UCSD-AML1 (cell line): ENCODE data around the gene SMAD6.

Experiments
- DNase-seq: peaks from one replicate; lab custom pipeline; 2025; ENCODE audit not compliant: unreplicated experiment; lab: John Stamatoyannopoulos, UW

The SMAD6 gene

GRCh38 chr15:66719471-66719870 lies 17.4 kb downstream of the SMAD6 start:
- DNase-seq: no peak

GRCh38 chr15:66720206-66721010 lies 18.4 kb downstream of the SMAD6 start:
- peak; percentile 53 for DNase-seq

GRCh38 chr15:66721020-66721419 lies 19.0 kb downstream of the SMAD6 start:
- DNase-seq: no peak

GRCh38 chr15:66721501-66721937 lies 19.5 kb downstream of the SMAD6 start:
- no peak for DNase-seq

GRCh38 chr15:66721954-66722353 lies 19.9 kb downstream of the SMAD6 start:
- DNase-seq: no peak

GRCh38 chr15:66722757-66723540 lies 20.9 kb downstream of the SMAD6 start:
- no peak for DNase-seq

GRCh38 chr15:66723826-66724731 lies 22.0 kb downstream of the SMAD6 start:
- DNase-seq: no peak

GRCh38 chr15:66724732-66725463 lies 22.9 kb downstream of the SMAD6 start:
- no peak for DNase-seq

GRCh38 chr15:66725464-66725785 lies 23.4 kb downstream of the SMAD6 start:
- no peak for DNase-seq

- DNase-seq: no peak
Observed at GRCh38 chr15:66726386-66726785, 24.4 kb downstream of the SMAD6 start.

GRCh38 chr15:66729331-66729951 lies 27.4 kb downstream of the SMAD6 start:
- no peak for DNase-seq

GRCh38 chr15:66730168-66731021 lies 28.4 kb downstream of the SMAD6 start:
- DNase-seq: no peak

GRCh38 chr15:66733976-66734375 lies 31.9 kb downstream of the SMAD6 start:
- no peak for DNase-seq

GRCh38 chr15:66734961-66735908 lies 33.2 kb downstream of the SMAD6 start:
- no peak for DNase-seq

- no peak for DNase-seq
Observed at GRCh38 chr15:66735909-66736305, 33.9 kb downstream of the SMAD6 start.

GRCh38 chr15:66737243-66738010 lies 35.4 kb downstream of the SMAD6 start:
- no peak for DNase-seq

GRCh38 chr15:66738116-66738515 lies 36.1 kb downstream of the SMAD6 start:
- DNase-seq: no peak
